GM12878 (cell line): Measurements from ENCODE around the gene POGLUT3. TPM values are rescaled to one million over a fixed set of nuclear protein-coding genes. Genes with fewer than 3 reads are reported as not detected.

Source experiments
- ATAC-seq: fragments of 200-7000 bp; cut with Tn5 transposase; 3 replicates; pipeline ENCODE4 v1.9.1; 2020; ENCODE audit warnings: mild to moderate bottlenecking, moderate library complexity
- BruUV-seq: library from RNA; stranded (reverse); fragments of 400-500 nt; replicated peaks from 2 replicates; lab custom pipeline; 2021; lab: Mats Ljungman, UMichigan
- CTCF ChIA-PET: fragments of 300-600 bp; sonication (Branson Sonifier 250); formaldehyde crosslinking; extraction: SDS; loops from one replicate; lab custom pipeline; 2021; ENCODE audit warnings: inconsistent platforms; lab: Yijun Ruan, JAX
- POLR2A ChIA-PET: fragments of 350-600 bp; formaldehyde crosslinking; extraction: SDS; loops from one replicate; lab custom pipeline; 2021; ENCODE audit warnings: inconsistent platforms; lab: Charles Lee
- RAD21 ChIA-PET: fragments of 300-600 bp; sonication (Branson Sonifier 250); formaldehyde crosslinking; loops from one replicate; lab custom pipeline; 2023; ENCODE audit warnings: antibody characterized with exemption; ENCODE audit not compliant: unreplicated experiment; lab: Charles Lee
- SMC1A ChIA-PET: fragments of 300-600 bp; sonication (Branson Sonifier 250); formaldehyde crosslinking; loops from one replicate; lab custom pipeline; 2023; ENCODE audit not compliant: unreplicated experiment, uncharacterized antibody; lab: Charles Lee
- DNase-seq: peaks from one replicate; pipeline ENCODE4 v3.0.0-alpha.2; 2011; ENCODE audit warnings: low read depth, low spot score
- FAIRE-seq: peaks from 3 replicates; lab custom pipeline; 2011; peaks lifted over from hg19 to GRCh38; lab: Jason Lieb, UNC
- H2AFZ ChIP-seq: 2 replicates; pipeline ENCODE4 v1.6.0; 2011; ENCODE audit warnings: low read depth, low read length, control low read depth; ENCODE audit not compliant: control insufficient read depth
- H3K27ac ChIP-seq: 2 replicates; pipeline ENCODE4 v1.5.1; 2011; ENCODE audit warnings: control low read depth; ENCODE audit not compliant: control insufficient read depth, insufficient read depth
- H3K27me3 ChIP-seq, 2 experiments: replicated peaks in 1 of 2; 2 replicates each; pipeline versions ENCODE4 v1.6.0 to v1.6.1; 2011; ENCODE audit warnings: low read length in 1 of 2; ENCODE audit not compliant: control insufficient read depth in 2 of 2, insufficient read depth in 2 of 2
- H3K36me3 ChIP-seq, 2 experiments: 2 replicates each; pipeline ENCODE4 v1.5.1; 2011; ENCODE audit warnings: low read length in 1 of 2; ENCODE audit not compliant: control insufficient read depth in 2 of 2, insufficient read depth in 2 of 2
- H3K4me1 ChIP-seq: 2 replicates; pipeline ENCODE4 v1.6.1; 2011; ENCODE audit warnings: mild to moderate bottlenecking, low read length, moderate library complexity, mixed read lengths; ENCODE audit not compliant: control insufficient read depth, insufficient read depth
- H3K4me2 ChIP-seq: 2 replicates; pipeline ENCODE4 v1.6.0; 2011; ENCODE audit warnings: control low read depth; ENCODE audit not compliant: control insufficient read depth, insufficient read depth
- H3K4me3 ChIP-seq: fragments of 200-600 bp; sonication (generic); 2 replicates; pipeline ENCODE4 v1.5.1; 2016
- H3K79me2 ChIP-seq: 2 replicates; pipeline ENCODE4 v1.6.0; 2011; ENCODE audit warnings: low read length; ENCODE audit not compliant: control insufficient read depth, insufficient read depth
- H3K9ac ChIP-seq: 2 replicates; pipeline ENCODE4 v1.8.0; 2011; ENCODE audit warnings: low read length, control low read depth, mixed read lengths; ENCODE audit not compliant: control insufficient read depth, insufficient read depth
- H3K9me3 ChIP-seq: replicated peaks from 3 replicates; pipeline ENCODE4 v1.5.1; 2011; ENCODE audit warnings: mild to moderate bottlenecking, low read length; ENCODE audit not compliant: control insufficient read depth, insufficient read depth
- H4K20me1 ChIP-seq: 2 replicates; pipeline ENCODE4 v1.6.0; 2011; ENCODE audit not compliant: control insufficient read depth, insufficient read depth
- IKZF2 ChIP-seq, 2 experiments: fragments of 450-650 bp; IDR thresholded peaks; 2 replicates each; pipeline ENCODE4 v1.6.1; 2017; ENCODE audit warnings: mild to moderate bottlenecking in 2 of 2, moderate library complexity in 2 of 2
- IRF3 ChIP-seq: fragments of 450-650 bp; IDR thresholded peaks from 2 replicates; pipeline ENCODE4 v1.6.1; 2014; ENCODE audit warnings: mild to moderate bottlenecking
- SRF ChIP-seq, 2 experiments: IDR thresholded peaks; 2 replicates each; pipeline ENCODE4 v1.6.1; 2011; ENCODE audit warnings: low read depth in 2 of 2, low read length in 2 of 2, mild to moderate bottlenecking in 1 of 2, moderate library complexity in 1 of 2
- WGBS: methylation state at CpG from one replicate; pipeline ENCODE4 v1.1.6; 2016; ENCODE audit warnings: low lambda C conversion rate; ENCODE audit not compliant: insufficient replicate concordance, insufficient coverage; ENCODE audit errors: missing lambda C conversion rate; 5-methylcytosine and 5-hydroxymethylcytosine counted together
- in situ Hi-C: fragments of 300-500 bp; cut with MboI; formaldehyde crosslinking; loops from 9 replicates; pipeline ENCODE4 v1.14.3; 2018; ENCODE audit warnings: mixed read lengths
- intact Hi-C: fragments of 100-400 bp; cut with micrococcal nuclease; formaldehyde crosslinking; loops from one replicate; pipeline ENCODE4 v1.14.2; 2022; ENCODE audit not compliant: unreplicated experiment
- polyA plus RNA-seq, 11 experiments: library from polyadenylated mRNA; depleted of rRNA in 4 of 11; unstranded in 6 of 11; stranded (reverse) in 5 of 11; fragments of >200 nt; fragmentation: Nextera tagmentation in 4 of 11; fragmentation: Illumina TruSeq in 1 of 11; extraction: Ambion mirVana in 4 of 11; extraction: Trizol in 1 of 11; gene quantifications; 1 replicate in 1 of 11; 2 replicates in 10 of 11; pipeline versions ENCODE4 v1.2.1 to v1.2.3, GENCODE V29; 2011 to 2016; ENCODE audit warnings: inconsistent platforms in 2 of 11, missing spikeins in 2 of 11, low read depth in 1 of 11
- total RNA-seq, 4 experiments: library from RNA; depleted of rRNA in 3 of 4; stranded (reverse); fragments of >200 nt in 3 of 4; fragmentation: Illumina TruSeq in 1 of 4; extraction: Trizol in 1 of 4; gene quantifications; 2 replicates each; pipeline versions ENCODE4 v1.2.1 to v1.2.3, GENCODE V29; 2013 to 2021

POGLUT3 gene
- total and polyA plus RNA-seq, 10 of the 15 experiments (the other 5 are each of a cell fraction or from before 2014, with no cell fraction given): 3.7 to 21.5 (median 12.9) TPM

- no peak for TF ChIP-seq SRF (IDR thresholded peaks at IDR 0.05; ENCODE audit: low read depth in 2 of 2, low read length in 2 of 2)
- TF ChIP-seq IRF3: no peak
Measured at GRCh38 chr11:108500721-108501120, 2.5 kb upstream of the POGLUT3 start (continued).

- ChIA-PET SMC1A (interaction anchor here (1.0 kb wide), 1 partner anchor 147 kb away, joined by 4 read pairs; no protein-coding TSS in a partner anchor), CTCF (interaction anchor here (0.6 to 1.2 kb wide), 2 partner anchors 8 to 136 kb away, joined by 3 to 5 read pairs; no protein-coding TSS in a partner anchor), RAD21 (no interaction called here), POLR2A (interaction anchor here (1.0 kb wide), 1 partner anchor 570 kb away, joined by 4 read pairs; no protein-coding TSS in a partner anchor)
- Histone ChIP-seq H4K20me1 (no peaks in the 10 kb centered on the region), H3K4me2 (no peak overlapping the region), H3K36me3 (no peaks in the 10 kb centered on the region), H3K27me3 (no peaks in the 10 kb centered on the region), H3K9ac (no peak overlapping the region), H3K9me3 (no peaks in the 10 kb centered on the region), H3K4me1 (no peaks in the 10 kb centered on the region), H2AFZ (no peak overlapping the region), H3K4me3 (no peak overlapping the region), H3K27ac (no peak overlapping the region), H3K79me2 (peaks cover 10% of the 10 kb centered on the region)
- no TSS peak for BruUV-seq
- in situ Hi-C loops: no loop called here
- no peak for ATAC-seq
- no peak for FAIRE-seq
- 100% methylated on average over 4 of the region's 4 CpGs for WGBS
- TF ChIP-seq IKZF2 (IDR thresholded peaks at IDR 0.05): no peak
- intact Hi-C loops: no loop called here
- no peak for DNase-seq
Measured at GRCh38 chr11:108500169-108500568, 2.0 kb upstream of the POGLUT3 start.
